Cardiac muscle cell (in vitro differentiated cells and primary cell): ENCODE measurements around the gene ERI3. TPM values are rescaled to one million over a fixed set of nuclear protein-coding genes. Genes with fewer than 3 reads are reported as not detected.

ENCODE experiments used
- DNase-seq, 2 donors: peaks; one replicate each; pipeline versions ENCODE4 v3.0.0 to v3.0.0-alpha.2; 2010 to 2017; ENCODE audit warnings: low read depth in 1 of 2, low spot score in 1 of 2
- H3K27ac ChIP-seq: fragments of 200-600 bp; sonication (generic); 2 replicates; pipeline ENCODE4 v1.5.1; 2016
- H3K27me3 ChIP-seq: fragments of 200-600 bp; sonication (generic); 2 replicates; pipeline ENCODE4 v1.6.0; 2016; ENCODE audit warnings: control low read depth
- H3K36me3 ChIP-seq: fragments of 200-600 bp; sonication (generic); 2 replicates; pipeline ENCODE4 v1.5.1; 2016; ENCODE audit warnings: control low read depth
- H3K4me1 ChIP-seq: fragments of 200-600 bp; sonication (generic); 2 replicates; pipeline ENCODE4 v1.8.1; 2017; ENCODE audit warnings: low read depth, mild to moderate bottlenecking, mixed run types
- H3K4me3 ChIP-seq: fragments of 200-600 bp; sonication (generic); 2 replicates; pipeline ENCODE4 v1.5.1; 2016; ENCODE audit warnings: mild to moderate bottlenecking
- H3K9me3 ChIP-seq: fragments of 200-600 bp; sonication (generic); 2 replicates; pipeline ENCODE4 v1.5.1; 2017; ENCODE audit warnings: low read depth, mild to moderate bottlenecking, control low read depth
- CTCF ChIP-seq: IDR thresholded peaks from 2 replicates; pipeline ENCODE4 v1.5.1; 2012; ENCODE audit warnings: low read depth, mild to moderate bottlenecking, low read length
- polyA plus RNA-seq: library from polyadenylated mRNA; unstranded; fragments of >200 nt; fragmentation: Nextera tagmentation; extraction: Ambion mirVana; gene quantifications from 2 replicates; pipeline ENCODE4 v1.2.1, GENCODE V29; 2016
- total RNA-seq: library from RNA; depleted of rRNA; stranded (reverse); fragments of >200 nt; gene quantifications from 2 replicates; pipeline ENCODE4 v1.2.3, GENCODE V29; 2016

The ERI3 gene
- total and polyA plus RNA-seq, 2 experiments from 2014 or later, result 92.1 to 151 TPM

GRCh38 chr1:44240802-44241671 lies 114.0 kb downstream of the ERI3 start:
- H3K4me1 ChIP-seq, result peaks cover 69% of the 10 kb centered on the region
- peak overlapping the region; percentile 85 for H3K27ac ChIP-seq
- H3K9me3 ChIP-seq, result no peaks in the 10 kb centered on the region

DNA sequence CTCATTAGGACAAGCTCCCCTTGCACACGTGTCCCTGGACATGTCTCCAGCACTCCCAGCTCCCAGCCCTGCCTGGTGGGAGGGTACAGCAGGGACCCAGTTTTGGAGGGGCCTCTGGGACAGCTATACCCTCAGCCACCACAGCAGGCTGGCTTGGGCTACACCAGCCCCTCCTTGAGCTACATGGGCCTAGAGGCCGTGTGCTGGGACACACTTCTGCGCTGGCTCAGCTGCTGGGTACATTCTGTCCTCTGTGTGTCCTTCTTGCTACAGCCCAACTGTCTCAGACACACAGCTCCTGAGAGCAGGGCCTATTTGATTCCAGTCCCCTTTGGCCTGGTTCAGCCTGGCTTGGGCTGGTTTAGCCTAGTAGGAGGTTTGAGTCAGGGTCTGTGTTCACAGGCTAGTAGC lies 115.1 kb downstream of the ERI3 start:
- DNase-seq, result peak in 1 of 2 donors; percentile 33
- Histone ChIP-seq H3K9me3 (no peaks in the 10 kb centered on the region), H3K27ac (peak overlapping the region; percentile 85), H3K4me1 (peaks cover 61% of the 10 kb centered on the region), H3K4me3 (no peak overlapping the region), H3K36me3 (no peaks in the 10 kb centered on the region), H3K27me3 (no peaks in the 10 kb centered on the region)
- TF ChIP-seq CTCF, result no peak

More at GRCh38 chr1:44240802-44241671, 114.0 kb downstream of the ERI3 start:
- Histone ChIP-seq H3K36me3 (no peaks in the 10 kb centered on the region), H3K4me3 (no peak overlapping the region), H3K27me3 (no peaks in the 10 kb centered on the region)
- peak in 1 of 2 donors; percentile 43 for DNase-seq
- TF ChIP-seq CTCF, result no peak

DNA sequence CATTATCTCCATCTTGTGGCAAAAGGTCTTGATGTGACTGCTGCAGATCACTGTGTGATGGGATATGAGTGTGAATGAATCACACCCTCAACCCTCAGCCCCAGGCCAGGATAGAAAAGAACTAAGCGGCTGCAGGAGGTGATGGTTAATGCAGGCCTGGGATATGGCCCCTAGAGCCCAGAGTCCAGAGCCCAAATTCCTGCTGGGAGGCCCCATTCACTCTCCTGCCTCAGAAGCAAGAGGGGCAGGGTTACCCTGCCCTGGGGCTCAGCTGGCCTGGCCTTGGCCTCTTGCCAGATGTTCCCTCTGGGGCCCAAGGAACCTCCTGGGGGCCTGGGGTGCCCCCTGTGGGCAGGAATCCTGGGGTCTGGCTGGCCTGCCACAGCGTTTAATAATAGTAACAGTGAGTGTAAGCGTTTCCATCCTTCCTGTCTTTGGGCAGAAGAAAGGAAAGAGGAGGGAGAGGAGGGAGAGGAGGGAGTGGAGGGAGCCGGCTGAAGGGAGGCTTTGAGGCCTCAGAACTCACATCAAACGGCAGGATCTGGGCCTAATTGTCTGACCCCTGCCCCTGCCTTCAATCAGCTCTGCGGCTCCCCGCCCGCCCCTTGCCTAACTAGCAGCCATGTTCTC lies 115.6 kb downstream of the ERI3 start:
- peak; percentile 33 for TF ChIP-seq CTCF
- peak; percentile 46 to 71 for DNase-seq
- Histone ChIP-seq H3K4me1 (peaks cover 58% of the 10 kb centered on the region), H3K36me3 (no peaks in the 10 kb centered on the region), H3K27me3 (no peaks in the 10 kb centered on the region), H3K4me3 (no peak overlapping the region), H3K9me3 (no peaks in the 10 kb centered on the region), H3K27ac (peak overlapping the region; percentile 85)

DNA sequence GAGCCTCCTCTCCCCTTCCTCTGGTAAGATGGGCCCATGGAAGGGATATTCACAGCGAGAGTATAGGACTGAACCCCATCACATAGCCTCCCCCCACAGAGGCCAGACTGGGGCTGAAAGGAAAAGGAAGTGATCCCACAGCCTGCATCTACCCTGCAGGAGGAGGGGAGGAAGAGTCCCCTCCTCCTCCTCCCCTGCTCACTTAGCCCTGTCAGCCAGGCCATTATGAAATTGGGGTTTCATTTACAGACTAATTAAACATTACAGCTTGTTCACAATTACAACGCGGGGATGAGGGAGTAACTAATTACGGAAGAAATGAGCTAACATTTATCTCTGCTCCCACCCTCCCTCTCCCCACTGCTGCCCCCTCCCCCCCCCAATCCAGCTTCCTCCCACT lies 116.4 kb downstream of the ERI3 start:
- Histone ChIP-seq H3K4me1 (peaks cover 58% of the 10 kb centered on the region), H3K36me3 (no peaks in the 10 kb centered on the region), H3K9me3 (no peaks in the 10 kb centered on the region), H3K27ac (peak overlapping the region; percentile 85), H3K27me3 (no peaks in the 10 kb centered on the region), H3K4me3 (no peak overlapping the region)
- no peak for DNase-seq
- no peak for TF ChIP-seq CTCF

DNA sequence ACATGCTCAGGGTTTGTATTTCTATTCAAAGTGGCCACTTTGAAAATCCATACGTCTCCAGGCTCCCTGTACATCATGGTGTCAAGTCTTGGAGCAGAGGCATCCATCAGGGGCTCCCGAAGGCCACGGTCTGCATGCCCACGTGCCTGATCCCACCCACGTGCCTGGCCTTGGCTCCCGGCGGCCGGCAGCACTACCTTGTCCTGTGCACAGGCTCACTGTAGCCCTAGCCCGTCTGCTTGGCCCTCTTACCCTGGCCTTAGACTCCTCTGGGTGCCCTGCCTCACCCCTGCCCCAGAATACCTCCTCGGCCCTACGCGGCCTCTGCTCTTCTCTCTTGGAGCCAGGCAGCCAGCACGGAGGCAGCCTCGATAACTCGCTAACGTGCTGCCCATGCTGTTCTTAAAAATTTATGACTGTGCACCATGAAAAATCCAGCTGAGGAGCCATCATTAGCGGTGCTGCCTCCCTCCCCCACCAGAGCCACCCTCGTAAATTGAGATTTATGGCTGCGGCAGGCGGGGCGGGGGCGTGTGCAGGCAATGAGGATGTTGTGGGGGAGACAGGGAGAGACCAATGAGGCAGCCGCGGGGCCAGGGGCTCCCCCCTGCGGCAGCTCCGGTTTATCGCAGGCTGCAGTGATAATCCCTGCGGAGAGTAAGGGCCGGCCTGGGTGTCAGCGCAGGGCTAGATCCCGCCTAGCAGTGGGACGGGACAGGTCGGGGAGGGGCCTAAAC lies 117.2 kb downstream of the ERI3 start:
- Histone ChIP-seq H3K4me3 (no peak overlapping the region), H3K27me3 (no peaks in the 10 kb centered on the region), H3K9me3 (no peaks in the 10 kb centered on the region), H3K36me3 (no peaks in the 10 kb centered on the region), H3K4me1 (peaks cover 52% of the 10 kb centered on the region), H3K27ac (peak overlapping the region; percentile 85)
- peak; percentile 36 to 83 for DNase-seq
- peak; percentile 58 for TF ChIP-seq CTCF
